IPS-18c (cell line): ENCODE measurements around the gene CXCR6.

Source experiments
- H3K4me3 ChIP-seq: 2 replicates; pipeline ENCODE4 v1.7.0; 2013; ENCODE audit warnings: low read depth, mild to moderate bottlenecking, low read length, moderate library complexity; ENCODE audit not compliant: insufficient read depth
- H3K9me3 ChIP-seq: one replicate; pipeline ENCODE4 v1.6.1; 2013; ENCODE audit warnings: mild to moderate bottlenecking, low read length, moderate library complexity; ENCODE audit not compliant: control insufficient read depth, insufficient read depth

Gene CXCR6

GRCh38 chr3:45943207-45943846 is at the start of gene CXCR6:
TSS of gene CXCR6 (plus strand) at chr3:45943464. CDS start at chr3:45946482, 3,018 bp downstream.
- H3K4me3 ChIP-seq = no peak within 1 kb of the TSS
- no peaks in the 10 kb centered on the region for H3K9me3 ChIP-seq

GRCh38 chr3:45894015-45894414 is 49.2 kb upstream of the CXCR6 start:
- Histone ChIP-seq H3K4me3 (no peak overlapping the region), H3K9me3 (peaks cover 2% of the 10 kb centered on the region)

GRCh38 chr3:45895686-45896468 is 47.4 kb upstream of the CXCR6 start:
- peaks cover 2% of the 10 kb centered on the region for H3K9me3 ChIP-seq

GRCh38 chr3:45896956-45897355 is 46.3 kb upstream of the CXCR6 start:
- Histone ChIP-seq H3K9me3 (peaks cover 2% of the 10 kb centered on the region), H3K4me3 (no peak overlapping the region)

More at GRCh38 chr3:45895686-45896468, 47.4 kb upstream of the CXCR6 start:
- no peak overlapping the region for H3K4me3 ChIP-seq

- H3K9me3 ChIP-seq = no peaks in the 10 kb centered on the region
- no peak overlapping the region for H3K4me3 ChIP-seq
Observed at GRCh38 chr3:45904931-45905330, 38.3 kb upstream of the CXCR6 start.

GRCh38 chr3:45905755-45906154 is 37.5 kb upstream of the CXCR6 start:
- Histone ChIP-seq H3K4me3 (no peak overlapping the region), H3K9me3 (no peaks in the 10 kb centered on the region)

- Histone ChIP-seq H3K9me3 (no peaks in the 10 kb centered on the region), H3K4me3 (no peak overlapping the region)
Observed at GRCh38 chr3:45906681-45907407, 36.4 kb upstream of the CXCR6 start.

- H3K4me3 ChIP-seq = no peak overlapping the region
- no peaks in the 10 kb centered on the region for H3K9me3 ChIP-seq
Observed at GRCh38 chr3:45907769-45908705, 35.2 kb upstream of the CXCR6 start.

- Histone ChIP-seq H3K4me3 (no peak overlapping the region), H3K9me3 (no peaks in the 10 kb centered on the region)
Observed at GRCh38 chr3:45908761-45909160, 34.5 kb upstream of the CXCR6 start.

- no peak overlapping the region for H3K4me3 ChIP-seq
- no peaks in the 10 kb centered on the region for H3K9me3 ChIP-seq
Observed at GRCh38 chr3:45909542-45909941, 33.7 kb upstream of the CXCR6 start.

- Histone ChIP-seq H3K4me3 (no peak overlapping the region), H3K9me3 (no peaks in the 10 kb centered on the region)
Observed at GRCh38 chr3:45910892-45911291, 32.4 kb upstream of the CXCR6 start.

- no peak overlapping the region for H3K4me3 ChIP-seq
- H3K9me3 ChIP-seq = no peaks in the 10 kb centered on the region
Observed at GRCh38 chr3:45911511-45912226, 31.6 kb upstream of the CXCR6 start.

- peaks cover 2% of the 10 kb centered on the region for H3K9me3 ChIP-seq
- H3K4me3 ChIP-seq = no peak overlapping the region
Observed at GRCh38 chr3:45912435-45912834, 30.8 kb upstream of the CXCR6 start.

GRCh38 chr3:45914362-45915058 is 28.8 kb upstream of the CXCR6 start:
- Histone ChIP-seq H3K4me3 (no peak overlapping the region), H3K9me3 (peaks cover 2% of the 10 kb centered on the region)

GRCh38 chr3:45915059-45915439 is 28.2 kb upstream of the CXCR6 start:
- Histone ChIP-seq H3K4me3 (no peak overlapping the region), H3K9me3 (peaks cover 2% of the 10 kb centered on the region)
